ENCODE results near the gene AKAP14.

DNA sequence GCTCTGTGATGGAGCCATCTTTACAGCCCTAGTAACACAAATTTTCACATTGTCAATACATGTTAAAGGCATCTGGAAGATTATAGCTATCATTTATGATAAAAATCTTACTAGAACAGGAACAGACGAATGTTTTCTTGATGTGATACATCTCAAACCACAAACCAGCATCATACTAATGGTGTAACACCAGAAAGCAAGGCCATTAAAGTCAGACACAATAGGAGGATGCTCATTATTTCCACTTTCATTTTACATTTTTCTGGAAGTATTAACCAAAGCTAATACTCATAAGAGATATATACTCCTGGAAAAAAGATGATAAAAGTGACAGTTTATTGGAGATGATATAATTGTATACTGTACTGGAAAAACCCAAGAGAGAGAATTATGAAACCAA, 5.3 kb downstream of the AKAP14 start:
- TF ChIP-seq POLR2A (IDR thresholded peaks at IDR 0.05; ENCODE audit: low read length) (no peak), GATA1 (IDR thresholded peaks at IDR 0.05; ENCODE audit: low read depth, low read length) (no peak)

Measured in erythroblast (primary cell).